GM13976 (cell line): Measurements from ENCODE around the gene DENND5A.
"Not testable (repeated sequence)": the region's sequence is repeated elsewhere in the genome, so short reads cannot be mapped to it uniquely, and the experiment has no call there.

Experiments used
- DNase-seq: peaks from one replicate; pipeline ENCODE4 v3.0.0; 2012; ENCODE audit warnings: low spot score
- CTCF ChIP-seq: IDR thresholded peaks from 2 replicates; pipeline ENCODE4 v1.5.1; 2012; ENCODE audit warnings: borderline replicate concordance, mild to moderate bottlenecking; ENCODE audit not compliant: insufficient read depth; ENCODE audit errors: extremely low read depth, missing control alignments, control extremely low read depth
- in situ Hi-C: fragments of 300-500 bp; cut with MboI; formaldehyde crosslinking; loops from one replicate; pipeline ENCODE4 v1.12.0; 2022; ENCODE audit warnings: low sequenced_read_pairs, mixed read lengths, inconsistent platforms; ENCODE audit not compliant: unreplicated experiment

DENND5A gene

GRCh38 chr11:9251311-9251710, 13.8 kb downstream of the DENND5A start:
- DNase-seq = no peak
- TF ChIP-seq CTCF = no peak
- in situ Hi-C loops = no loop called here

GRCh38 chr11:9250139-9250582, 15.0 kb downstream of the DENND5A start:
- DNase-seq = peak; percentile 73
- no peak for TF ChIP-seq CTCF
- in situ Hi-C loops = no loop called here

- no peak for TF ChIP-seq CTCF
- DNase-seq = no peak
- in situ Hi-C loops = no loop called here
These were observed 15.9 kb downstream of the DENND5A start for GRCh38 chr11:9249252-9249651.

- no peak for TF ChIP-seq CTCF
- in situ Hi-C loops = no loop called here
- DNase-seq = no peak
These were observed 17.3 kb downstream of the DENND5A start for GRCh38 chr11:9247863-9248262.

GRCh38 chr11:9236242-9236641, 28.9 kb downstream of the DENND5A start:
- in situ Hi-C loops = not testable (repeated sequence)

GRCh38 chr11:9232482-9232881, 32.7 kb downstream of the DENND5A start:
- in situ Hi-C loops = no loop called here
- DNase-seq = no peak
- no peak for TF ChIP-seq CTCF

More at GRCh38 chr11:9236242-9236641, 28.9 kb downstream of the DENND5A start:
- not testable (repeated sequence) for DNase-seq

- DNase-seq = peak; percentile 67
- no peak for TF ChIP-seq CTCF
- in situ Hi-C loops = no loop called here
These were observed 33.3 kb downstream of the DENND5A start for GRCh38 chr11:9231848-9232177.
